SK-N-SH (cell line): ENCODE data around the gene NOP9.

ENCODE experiments used
- NRF1 ChIP-seq: IDR thresholded peaks from 2 replicates; pipeline ENCODE4 v1.6.1; 2012; ENCODE audit warnings: low read depth, mild to moderate bottlenecking, low read length
- POLR2AphosphoS5 ChIP-seq: IDR thresholded peaks from 2 replicates; pipeline ENCODE4 v1.6.1; 2012; ENCODE audit warnings: low read depth, low read length
- RFX5 ChIP-seq: IDR thresholded peaks from 2 replicates; pipeline ENCODE4 v1.6.1; 2012; ENCODE audit warnings: mild to moderate bottlenecking, improper control_type of control experiment, low read length
- TF ChIP-seq, protein P1 (sequence below): IDR thresholded peaks from 2 replicates; pipeline ENCODE4 v1.6.1; 2012; ENCODE audit warnings: mild to moderate bottlenecking, low read depth, low read length, moderate library complexity
- TF ChIP-seq, protein P2 (sequence below): IDR thresholded peaks from 2 replicates; pipeline ENCODE4 v1.4.0; 2012; ENCODE audit warnings: low read depth
- TF ChIP-seq, protein P3 (sequence below): IDR thresholded peaks from 2 replicates; pipeline ENCODE4 v1.4.0; 2012; ENCODE audit warnings: low read depth, borderline replicate concordance

DNA sequence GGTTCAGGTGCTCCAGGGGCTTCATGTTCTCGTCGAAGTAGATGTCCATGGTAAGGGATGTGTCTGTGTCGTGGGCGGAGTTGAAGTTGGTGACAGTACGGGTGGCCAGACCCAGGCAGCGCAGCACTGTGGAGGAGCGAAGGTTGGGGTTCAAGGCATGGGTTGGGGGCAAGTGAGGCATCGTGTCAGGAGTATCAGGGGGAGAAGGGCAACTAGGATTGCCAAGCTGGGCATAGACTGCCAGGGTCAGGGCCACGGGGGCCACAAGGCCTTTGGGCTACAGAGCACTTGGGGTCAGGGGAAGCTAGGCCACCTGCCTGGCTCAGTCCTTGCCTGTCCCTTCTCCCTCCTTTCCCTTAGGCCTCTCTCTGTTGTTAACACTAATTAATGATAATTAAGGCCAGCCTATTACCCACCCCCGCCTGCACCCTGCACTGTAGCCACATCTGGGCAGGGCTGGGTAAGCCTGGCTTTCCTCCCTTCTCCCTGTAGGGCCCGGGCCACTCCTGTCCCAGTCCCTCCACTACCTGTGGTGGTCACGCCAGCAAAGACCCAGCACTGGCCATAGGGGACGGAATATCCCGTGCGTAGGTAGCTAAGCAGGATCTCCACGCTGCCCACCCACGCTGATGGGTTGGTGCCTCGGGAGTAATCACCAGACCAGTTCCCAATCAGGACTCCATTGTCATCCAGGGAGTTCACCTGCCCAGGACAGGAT lies 40.9 kb upstream of the NOP9 start:
- no peak for TF ChIP-seq POLR2AphosphoS5
- TF ChIP-seq, protein P1, sequence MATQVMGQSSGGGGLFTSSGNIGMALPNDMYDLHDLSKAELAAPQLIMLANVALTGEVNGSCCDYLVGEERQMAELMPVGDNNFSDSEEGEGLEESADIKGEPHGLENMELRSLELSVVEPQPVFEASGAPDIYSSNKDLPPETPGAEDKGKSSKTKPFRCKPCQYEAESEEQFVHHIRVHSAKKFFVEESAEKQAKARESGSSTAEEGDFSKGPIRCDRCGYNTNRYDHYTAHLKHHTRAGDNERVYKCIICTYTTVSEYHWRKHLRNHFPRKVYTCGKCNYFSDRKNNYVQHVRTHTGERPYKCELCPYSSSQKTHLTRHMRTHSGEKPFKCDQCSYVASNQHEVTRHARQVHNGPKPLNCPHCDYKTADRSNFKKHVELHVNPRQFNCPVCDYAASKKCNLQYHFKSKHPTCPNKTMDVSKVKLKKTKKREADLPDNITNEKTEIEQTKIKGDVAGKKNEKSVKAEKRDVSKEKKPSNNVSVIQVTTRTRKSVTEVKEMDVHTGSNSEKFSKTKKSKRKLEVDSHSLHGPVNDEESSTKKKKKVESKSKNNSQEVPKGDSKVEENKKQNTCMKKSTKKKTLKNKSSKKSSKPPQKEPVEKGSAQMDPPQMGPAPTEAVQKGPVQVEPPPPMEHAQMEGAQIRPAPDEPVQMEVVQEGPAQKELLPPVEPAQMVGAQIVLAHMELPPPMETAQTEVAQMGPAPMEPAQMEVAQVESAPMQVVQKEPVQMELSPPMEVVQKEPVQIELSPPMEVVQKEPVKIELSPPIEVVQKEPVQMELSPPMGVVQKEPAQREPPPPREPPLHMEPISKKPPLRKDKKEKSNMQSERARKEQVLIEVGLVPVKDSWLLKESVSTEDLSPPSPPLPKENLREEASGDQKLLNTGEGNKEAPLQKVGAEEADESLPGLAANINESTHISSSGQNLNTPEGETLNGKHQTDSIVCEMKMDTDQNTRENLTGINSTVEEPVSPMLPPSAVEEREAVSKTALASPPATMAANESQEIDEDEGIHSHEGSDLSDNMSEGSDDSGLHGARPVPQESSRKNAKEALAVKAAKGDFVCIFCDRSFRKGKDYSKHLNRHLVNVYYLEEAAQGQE, result no peak
- TF ChIP-seq, protein P2, sequence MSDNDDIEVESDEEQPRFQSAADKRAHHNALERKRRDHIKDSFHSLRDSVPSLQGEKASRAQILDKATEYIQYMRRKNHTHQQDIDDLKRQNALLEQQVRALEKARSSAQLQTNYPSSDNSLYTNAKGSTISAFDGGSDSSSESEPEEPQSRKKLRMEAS, result no peak
- no peak for TF ChIP-seq NRF1
- TF ChIP-seq, protein P3, sequence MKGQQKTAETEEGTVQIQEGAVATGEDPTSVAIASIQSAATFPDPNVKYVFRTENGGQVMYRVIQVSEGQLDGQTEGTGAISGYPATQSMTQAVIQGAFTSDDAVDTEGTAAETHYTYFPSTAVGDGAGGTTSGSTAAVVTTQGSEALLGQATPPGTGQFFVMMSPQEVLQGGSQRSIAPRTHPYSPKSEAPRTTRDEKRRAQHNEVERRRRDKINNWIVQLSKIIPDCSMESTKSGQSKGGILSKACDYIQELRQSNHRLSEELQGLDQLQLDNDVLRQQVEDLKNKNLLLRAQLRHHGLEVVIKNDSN, result no peak
- TF ChIP-seq RFX5, result no peak
